ENCODE data around the gene ZBTB7C. TPM values are rescaled to one million over a fixed set of nuclear protein-coding genes. Genes with fewer than 3 reads are reported as not detected.

ZBTB7C gene
- total and polyA plus RNA-seq, 10 of the 15 experiments (the other 5 are each of a cell fraction or from before 2014, with no cell fraction given) = under 0.01 to 0.08 (median 0.01) TPM; not detected in 7

DNA sequence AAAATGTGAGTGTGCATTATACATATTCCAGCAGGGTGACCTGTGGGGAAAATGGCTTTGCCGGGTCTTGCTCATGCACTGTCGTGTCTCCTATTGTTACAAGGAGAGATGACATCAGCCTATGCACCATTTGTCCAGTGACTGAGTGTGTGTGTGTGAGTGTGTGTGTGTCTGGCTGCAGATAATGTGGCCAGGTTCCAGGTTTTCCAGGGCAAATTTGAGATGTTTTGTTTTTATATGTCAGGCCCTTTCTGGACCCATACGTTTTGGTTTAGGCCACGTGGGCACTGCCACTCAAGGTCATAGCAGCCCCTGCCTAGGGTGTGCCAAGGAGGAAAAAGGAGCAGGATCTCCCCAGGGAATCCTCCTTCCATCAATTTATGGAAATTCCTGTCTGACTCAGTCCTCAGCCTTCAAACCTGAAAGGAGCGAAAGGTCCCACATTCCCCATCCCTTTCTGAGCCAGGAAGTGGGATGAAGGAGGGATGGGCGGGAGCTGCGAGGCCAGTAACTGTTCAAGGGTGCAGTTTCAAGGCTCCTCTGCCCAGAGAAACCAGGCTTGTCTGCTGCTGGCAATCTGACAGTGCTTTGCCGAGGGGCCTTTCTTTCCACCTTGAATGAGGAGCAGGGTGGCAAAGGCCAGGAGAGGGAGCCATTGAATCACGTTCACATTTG, 385.7 kb downstream of the ZBTB7C start:
- ATAC-seq = peak; percentile 35; the same call in 2 of the 3 replicates
- CTCF ChIA-PET = interaction anchor here (2.4 kb wide), 1 partner anchor 252 kb away, joined by 12 read pairs; no protein-coding TSS in a partner anchor
- Histone ChIP-seq H3K4me2 (ENCODE audit: control insufficient read depth, insufficient read depth) (no peak overlapping the region), H4K20me1 (ENCODE audit: control insufficient read depth, insufficient read depth) (no peaks in the 10 kb centered on the region), H3K9ac (ENCODE audit: control insufficient read depth, insufficient read depth, low read length) (no peak overlapping the region), H3K9me3 (replicated peaks; ENCODE audit: control insufficient read depth, insufficient read depth, low read length) (no peaks in the 10 kb centered on the region), H3K27me3 (replicated peaks in 1 of 2; ENCODE audit: control insufficient read depth in 2 of 2, insufficient read depth in 2 of 2, low read length in 1 of 2) (peaks cover 0 to 2% of the 10 kb centered on the region in 2 experiments; a peak in 1 of 4 replicates), H2AFZ (ENCODE audit: control insufficient read depth, low read depth, low read length) (no peak overlapping the region), H3K36me3 (ENCODE audit: control insufficient read depth in 2 of 2, insufficient read depth in 2 of 2, low read length in 1 of 2) (no peaks in the 10 kb centered on the region), H3K4me3 (no peak overlapping the region), H3K27ac (ENCODE audit: control insufficient read depth, insufficient read depth) (no peak overlapping the region), H3K79me2 (ENCODE audit: control insufficient read depth, insufficient read depth, low read length) (no peaks in the 10 kb centered on the region), H3K4me1 (ENCODE audit: control insufficient read depth, insufficient read depth, low read length) (no peaks in the 10 kb centered on the region; the same call in 1 of the 2 replicates)
- RAD21 ChIA-PET (ENCODE audit: unreplicated experiment) = interaction anchor here (1.0 kb wide), 1 partner anchor 251 kb away, joined by 3 read pairs; no protein-coding TSS in a partner anchor
- SMC1A ChIA-PET (ENCODE audit: uncharacterized antibody, unreplicated experiment) = interaction anchor here (1.2 to 1.5 kb wide), 2 partner anchors 12 to 252 kb away, joined by 3 read pairs; no protein-coding TSS in a partner anchor
- TF ChIP-seq JUND (IDR thresholded peaks at IDR 0.05; ENCODE audit: low read depth, low read length) (no peak), CTCF (IDR thresholded peaks at IDR 0.05 in 2 of 3, conservative IDR thresholded peaks at IDR 0.05 in 1 of 3; ENCODE audit: control insufficient read depth in 2 of 3, extremely low read depth in 1 of 3, insufficient read depth in 1 of 3, low read depth in 3 of 3, low read length in 3 of 3) (peak; percentile 20 to 38 (median 30); a peak in 3 of 6 replicates), RAD21 (IDR thresholded peaks at IDR 0.05; ENCODE audit: insufficient read depth, low read depth, low read length) (peak; percentile 41)
- TF ChIP-seq, protein P1, sequence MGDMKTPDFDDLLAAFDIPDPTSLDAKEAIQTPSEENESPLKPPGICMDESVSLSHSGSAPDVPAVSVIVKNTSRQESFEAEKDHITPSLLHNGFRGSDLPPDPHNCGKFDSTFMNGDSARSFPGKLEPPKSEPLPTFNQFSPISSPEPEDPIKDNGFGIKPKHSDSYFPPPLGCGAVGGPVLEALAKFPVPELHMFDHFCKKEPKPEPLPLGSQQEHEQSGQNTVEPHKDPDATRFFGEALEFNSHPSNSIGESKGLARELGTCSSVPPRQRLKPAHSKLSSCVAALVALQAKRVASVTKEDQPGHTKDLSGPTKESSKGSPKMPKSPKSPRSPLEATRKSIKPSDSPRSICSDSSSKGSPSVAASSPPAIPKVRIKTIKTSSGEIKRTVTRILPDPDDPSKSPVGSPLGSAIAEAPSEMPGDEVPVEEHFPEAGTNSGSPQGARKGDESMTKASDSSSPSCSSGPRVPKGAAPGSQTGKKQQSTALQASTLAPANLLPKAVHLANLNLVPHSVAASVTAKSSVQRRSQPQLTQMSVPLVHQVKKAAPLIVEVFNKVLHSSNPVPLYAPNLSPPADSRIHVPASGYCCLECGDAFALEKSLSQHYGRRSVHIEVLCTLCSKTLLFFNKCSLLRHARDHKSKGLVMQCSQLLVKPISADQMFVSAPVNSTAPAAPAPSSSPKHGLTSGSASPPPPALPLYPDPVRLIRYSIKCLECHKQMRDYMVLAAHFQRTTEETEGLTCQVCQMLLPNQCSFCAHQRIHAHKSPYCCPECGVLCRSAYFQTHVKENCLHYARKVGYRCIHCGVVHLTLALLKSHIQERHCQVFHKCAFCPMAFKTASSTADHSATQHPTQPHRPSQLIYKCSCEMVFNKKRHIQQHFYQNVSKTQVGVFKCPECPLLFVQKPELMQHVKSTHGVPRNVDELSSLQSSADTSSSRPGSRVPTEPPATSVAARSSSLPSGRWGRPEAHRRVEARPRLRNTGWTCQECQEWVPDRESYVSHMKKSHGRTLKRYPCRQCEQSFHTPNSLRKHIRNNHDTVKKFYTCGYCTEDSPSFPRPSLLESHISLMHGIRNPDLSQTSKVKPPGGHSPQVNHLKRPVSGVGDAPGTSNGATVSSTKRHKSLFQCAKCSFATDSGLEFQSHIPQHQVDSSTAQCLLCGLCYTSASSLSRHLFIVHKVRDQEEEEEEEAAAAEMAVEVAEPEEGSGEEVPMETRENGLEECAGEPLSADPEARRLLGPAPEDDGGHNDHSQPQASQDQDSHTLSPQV (IDR thresholded peaks at IDR 0.05) = no peak
- no TSS peak for BruUV-seq (replicated peaks)
- in situ Hi-C loops (cut with MboI) (loop anchor here (5.0 kb wide), 1 partner anchor 246 kb away; no protein-coding TSS in a partner anchor), intact Hi-C loops (cut with micrococcal nuclease; ENCODE audit: unreplicated experiment) (loop anchor here (5.0 kb wide), 2 partner anchors 91 to 146 kb away; partner anchors contain the start of gene SMAD2)
- no peak for FAIRE-seq
- POLR2A ChIA-PET = no interaction called here
- 25% methylated on average over 9 of the region's 9 CpGs for WGBS (ENCODE audit: insufficient coverage, insufficient replicate concordance, low lambda C conversion rate, missing lambda C conversion rate)
- DNase-seq (ENCODE audit: low read depth, low spot score) = no peak

Data from GM12878 (cell line).